NB4 (cell line): ENCODE data around the gene COPG2.
"Not testable (repeated sequence)": the region's sequence is repeated elsewhere in the genome, so short reads cannot be mapped to it uniquely, and the experiment has no call there.

Experiments used
- DNase-seq: peaks from one replicate; pipeline ENCODE4 v3.0.0; 2010; ENCODE audit warnings: low read depth
- H3K4me3 ChIP-seq: one replicate; pipeline ENCODE4 v1.5.1; 2011; ENCODE audit warnings: mild to moderate bottlenecking, low read depth, low read length, moderate library complexity
- CTCF ChIP-seq: IDR thresholded peaks from one replicate; pipeline ENCODE4 v1.5.1; 2012; ENCODE audit warnings: low read depth, low read length
- MYC ChIP-seq: IDR thresholded peaks from 2 replicates; pipeline ENCODE4 v1.6.1; 2011; ENCODE audit warnings: low read depth, low read length
- POLR2A ChIP-seq: IDR thresholded peaks from 2 replicates; pipeline ENCODE4 v1.6.1; 2011; ENCODE audit warnings: mild to moderate bottlenecking; ENCODE audit not compliant: insufficient read length; ENCODE audit errors: extremely low read depth
- TF ChIP-seq, protein P1 (sequence below): IDR thresholded peaks from 2 replicates; pipeline ENCODE4 v1.6.1; 2011; ENCODE audit warnings: low read depth, low read length

The COPG2 gene

GRCh38 chr7:130598056-130598455 is 70.5 kb downstream of the COPG2 start:
- DNase-seq: no peak
- TF ChIP-seq MYC: no peak
- TF ChIP-seq, protein P1, sequence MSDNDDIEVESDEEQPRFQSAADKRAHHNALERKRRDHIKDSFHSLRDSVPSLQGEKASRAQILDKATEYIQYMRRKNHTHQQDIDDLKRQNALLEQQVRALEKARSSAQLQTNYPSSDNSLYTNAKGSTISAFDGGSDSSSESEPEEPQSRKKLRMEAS: no peak
- TF ChIP-seq POLR2A: no peak
- TF ChIP-seq CTCF: no peak
- no peak overlapping the region for H3K4me3 ChIP-seq

DNA sequence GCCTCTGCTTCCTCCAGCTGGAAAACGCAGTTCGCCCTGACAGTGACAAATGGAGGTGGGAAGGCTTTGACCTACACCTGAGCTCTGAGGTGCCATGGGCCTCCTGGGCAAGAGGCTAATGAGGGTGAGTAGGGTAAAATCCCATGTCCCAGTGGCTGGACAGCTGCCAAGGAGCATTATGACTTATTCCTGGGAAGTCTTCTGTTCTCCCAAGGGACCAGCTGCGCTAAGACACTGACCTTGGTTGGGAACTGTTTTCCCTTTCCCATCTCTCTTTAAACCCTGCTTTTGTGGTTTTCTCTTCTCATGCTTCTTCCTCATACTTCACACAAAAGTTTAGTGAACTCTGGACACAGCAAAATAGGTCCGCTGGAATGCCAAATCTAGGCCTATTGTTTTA is 72.6 kb downstream of the COPG2 start:
- no peak overlapping the region for H3K4me3 ChIP-seq
- DNase-seq: no peak
- TF ChIP-seq MYC (no peak), POLR2A (no peak), CTCF (no peak)
- TF ChIP-seq, protein P1: no peak

DNA sequence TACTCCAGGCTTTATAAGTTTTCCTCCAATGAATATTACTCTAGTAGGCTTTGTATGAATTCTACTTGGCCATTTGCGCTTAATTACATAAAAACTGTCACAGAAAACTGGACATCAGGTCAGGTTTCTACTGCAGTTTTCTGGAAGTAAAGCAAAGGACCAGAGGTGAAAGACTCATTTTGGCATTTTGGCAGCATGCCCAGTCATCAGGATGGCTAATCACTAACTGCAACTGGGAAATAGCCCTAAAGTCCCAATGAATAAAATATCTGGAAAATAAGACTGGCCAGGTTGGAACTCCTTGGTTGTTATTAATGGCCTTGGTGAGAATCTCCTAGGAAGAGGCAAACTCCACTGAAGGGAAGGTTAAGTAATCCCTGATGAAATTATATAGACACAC is 75.5 kb downstream of the COPG2 start:
- DNase-seq: no peak
- H3K4me3 ChIP-seq: no peak overlapping the region
- TF ChIP-seq, protein P1: no peak
- TF ChIP-seq CTCF: no peak
- TF ChIP-seq MYC: no peak
- TF ChIP-seq POLR2A: no peak

DNA sequence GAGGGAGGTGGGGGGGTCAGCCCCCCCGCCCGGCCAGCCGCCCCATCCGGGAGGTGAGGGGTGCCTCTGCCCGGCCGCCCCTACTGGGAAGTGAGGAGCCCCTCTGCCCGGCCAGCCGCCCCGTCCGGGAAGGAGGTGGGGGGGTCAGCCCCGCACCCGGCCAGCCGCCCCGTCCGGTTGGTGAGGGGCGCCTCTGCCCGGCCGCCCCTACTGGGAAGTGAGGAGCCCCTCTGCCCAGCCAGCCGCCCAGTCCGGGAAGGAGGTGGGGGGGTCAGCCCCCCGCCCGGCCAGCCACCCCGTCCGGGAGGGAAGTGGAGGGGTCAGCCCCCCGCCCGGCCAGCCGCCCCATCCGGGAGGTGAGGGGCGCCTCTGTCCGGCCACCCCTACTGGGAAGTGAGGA is 77.1 kb downstream of the COPG2 start:
- H3K4me3 ChIP-seq, DNase-seq: not testable (repeated sequence)

DNA sequence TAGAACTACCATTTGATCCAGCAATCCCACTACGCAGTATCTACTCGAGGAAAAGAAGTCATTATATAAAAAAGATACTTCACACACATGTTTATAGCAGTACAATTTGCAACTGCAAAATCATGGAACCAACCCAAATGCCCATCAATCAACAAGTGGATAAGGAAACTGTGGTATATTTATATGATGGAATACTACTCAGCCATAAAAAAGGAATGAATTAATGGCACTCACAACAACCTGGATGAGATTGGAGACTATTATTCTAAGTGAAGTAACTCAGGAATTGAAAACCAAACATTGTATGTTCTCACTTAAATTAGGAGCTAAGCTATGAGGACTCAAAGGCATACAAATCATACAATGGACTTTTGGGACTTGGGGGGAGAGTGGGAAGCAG is 82.6 kb downstream of the COPG2 start:
- not testable (repeated sequence) for DNase-seq, H3K4me3 ChIP-seq

DNA sequence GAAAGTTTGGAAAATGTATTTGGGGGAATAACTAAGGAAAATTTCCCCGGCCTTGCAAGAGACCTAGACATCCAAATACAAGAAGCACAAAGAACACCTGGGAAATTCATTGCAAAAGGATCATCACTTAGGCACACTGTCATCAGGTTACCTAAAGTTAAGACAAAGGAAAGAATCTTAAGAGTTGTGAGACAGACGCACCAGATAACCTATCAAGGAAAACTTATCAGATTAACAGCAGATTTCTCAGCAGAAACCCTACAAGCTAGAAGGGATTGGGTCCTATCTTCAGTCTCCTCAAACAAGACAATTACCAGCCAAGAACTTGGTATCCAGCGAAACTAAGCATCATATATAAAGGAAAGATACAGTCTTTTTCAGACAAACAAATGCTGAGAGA is 93.4 kb downstream of the COPG2 start:
- not testable (repeated sequence) for DNase-seq, H3K4me3 ChIP-seq

DNA sequence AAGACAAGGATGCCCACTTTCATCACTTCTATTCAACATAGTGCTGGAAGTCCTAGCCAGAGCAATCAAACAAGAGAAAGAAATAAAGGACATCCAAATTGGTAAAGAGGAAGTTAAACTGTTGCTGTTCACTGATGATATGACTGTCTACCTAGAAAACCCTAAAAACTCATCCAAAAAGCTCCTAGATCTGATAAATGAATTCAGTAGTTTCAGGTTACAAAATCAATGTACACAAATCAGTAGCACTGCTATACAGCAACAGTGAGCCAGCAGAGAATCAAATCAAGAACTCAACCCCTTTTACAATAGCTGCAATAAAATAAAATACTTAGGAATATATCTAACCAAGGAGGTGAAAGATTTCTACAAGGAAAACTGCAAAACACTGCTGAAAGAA is 98.4 kb downstream of the COPG2 start:
- DNase-seq, H3K4me3 ChIP-seq: not testable (repeated sequence)

DNA sequence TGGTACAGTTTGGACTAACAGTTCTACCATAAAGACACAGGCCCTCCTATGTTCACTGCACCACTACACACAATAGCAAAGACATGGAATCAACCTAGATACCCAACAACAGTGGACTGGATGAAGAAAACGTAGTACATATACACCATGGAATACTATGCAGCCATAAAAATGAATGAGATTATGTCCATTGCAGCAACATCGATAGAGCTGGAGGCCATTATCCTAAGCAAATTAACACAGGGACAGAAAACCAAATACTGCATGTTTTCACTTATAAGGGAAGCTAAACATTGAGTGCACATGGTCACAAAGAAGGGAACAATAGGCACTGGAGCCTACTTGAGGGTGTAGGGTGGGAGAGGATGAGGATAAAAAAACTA is 101.7 kb downstream of the COPG2 start:
- TF ChIP-seq, protein P1: no peak
- no peak overlapping the region for H3K4me3 ChIP-seq
- DNase-seq: no peak

GRCh38 chr7:130566168-130566897 is 102.2 kb downstream of the COPG2 start:
- TF ChIP-seq POLR2A (no peak), CTCF (no peak), MYC (no peak)
- TF ChIP-seq, protein P1: no peak
- DNase-seq: no peak
- H3K4me3 ChIP-seq: no peak overlapping the region
